Activated T-helper 17 cell treated with anti-CD3 and anti-CD28 coated beads, Interleukin-2, amount 50 U/mL, for 72 hours (primary cell): ENCODE results near the gene FGF12. TPM values are rescaled to one million over a fixed set of nuclear protein-coding genes. Genes with fewer than 3 reads are reported as not detected.

Experiments used
- ATAC-seq: fragments of 150-1000 bp; cut with Tn5 transposase; replicated peaks from 2 replicates; pipeline ENCODE4 v1.10.0; 2021; ENCODE audit warnings: mild to moderate bottlenecking, moderate library complexity
- H3K27ac Mint-ChIP-seq: one replicate; pipeline ENCODE4 v1.8.0; 2022; ENCODE audit warnings: mixed read lengths
- H3K27me3 Mint-ChIP-seq: one replicate; pipeline ENCODE4 v1.8.0; 2022; ENCODE audit warnings: mixed read lengths
- H3K36me3 Mint-ChIP-seq: one replicate; pipeline ENCODE4 v1.8.0; 2022; ENCODE audit warnings: low read depth, mild to moderate bottlenecking, mixed read lengths
- H3K4me1 Mint-ChIP-seq: one replicate; pipeline ENCODE4 v1.8.0; 2022; ENCODE audit warnings: mixed read lengths
- H3K4me3 Mint-ChIP-seq: one replicate; pipeline ENCODE4 v1.8.0; 2022; ENCODE audit warnings: mild to moderate bottlenecking, mixed read lengths
- H3K9me3 Mint-ChIP-seq: one replicate; pipeline ENCODE4 v1.8.0; 2022; ENCODE audit warnings: mixed read lengths
- total RNA-seq, 2 donors: library from RNA; stranded (reverse); gene quantifications; one replicate each; pipeline ENCODE4 v1.2.3, GENCODE V29; 2022

The FGF12 gene
- total RNA-seq, 2 donors from 2014 or later: 0.37 TPM; not detected in 1

- peaks cover 35% of the 10 kb centered on the region for H3K27me3 Mint-ChIP-seq
- no peak overlapping the region for H3K4me3 Mint-ChIP-seq
- no peaks in the 10 kb centered on the region for H3K9me3 Mint-ChIP-seq
- H3K27ac Mint-ChIP-seq: no peak overlapping the region
- ATAC-seq: peak; percentile 64
- H3K36me3 Mint-ChIP-seq: no peaks in the 10 kb centered on the region
- H3K4me1 Mint-ChIP-seq: peaks cover 4% of the 10 kb centered on the region
Observed at GRCh38 chr3:192467230-192468140, 259.9 kb downstream of the FGF12 start.

- H3K27me3 Mint-ChIP-seq: peaks cover 47% of the 10 kb centered on the region
Observed at GRCh38 chr3:192449036-192449435, 278.3 kb downstream of the FGF12 start.

GRCh38 chr3:192445770-192446644 is 281.3 kb downstream of the FGF12 start:
- Mint-ChIP-seq H3K9me3 (no peaks in the 10 kb centered on the region), H3K4me3 (no peak overlapping the region), H3K4me1 (no peaks in the 10 kb centered on the region), H3K27ac (no peak overlapping the region), H3K27me3 (peaks cover 38% of the 10 kb centered on the region), H3K36me3 (no peaks in the 10 kb centered on the region)
- ATAC-seq: no peak

More at GRCh38 chr3:192449036-192449435, 278.3 kb downstream of the FGF12 start:
- Mint-ChIP-seq H3K9me3 (no peaks in the 10 kb centered on the region), H3K36me3 (no peaks in the 10 kb centered on the region), H3K4me1 (no peaks in the 10 kb centered on the region), H3K27ac (no peak overlapping the region), H3K4me3 (no peak overlapping the region)
- no peak for ATAC-seq

- H3K4me3 Mint-ChIP-seq: no peak overlapping the region
- ATAC-seq: no peak
- no peaks in the 10 kb centered on the region for H3K9me3 Mint-ChIP-seq
- H3K4me1 Mint-ChIP-seq: no peaks in the 10 kb centered on the region
- H3K27ac Mint-ChIP-seq: no peak overlapping the region
- no peaks in the 10 kb centered on the region for H3K36me3 Mint-ChIP-seq
- peaks cover 39% of the 10 kb centered on the region for H3K27me3 Mint-ChIP-seq
Observed at GRCh38 chr3:192444791-192445106, 282.6 kb downstream of the FGF12 start.

GRCh38 chr3:192444096-192444790 is 283.1 kb downstream of the FGF12 start:
- H3K4me3 Mint-ChIP-seq: no peak overlapping the region
- peak; percentile 49 for ATAC-seq
- no peaks in the 10 kb centered on the region for H3K4me1 Mint-ChIP-seq
- no peak overlapping the region for H3K27ac Mint-ChIP-seq
- H3K9me3 Mint-ChIP-seq: no peaks in the 10 kb centered on the region
- H3K36me3 Mint-ChIP-seq: no peaks in the 10 kb centered on the region
- H3K27me3 Mint-ChIP-seq: peaks cover 39% of the 10 kb centered on the region

- no peak overlapping the region for H3K4me3 Mint-ChIP-seq
- H3K27me3 Mint-ChIP-seq: peaks cover 27% of the 10 kb centered on the region
- ATAC-seq: no peak
- no peaks in the 10 kb centered on the region for H3K36me3 Mint-ChIP-seq
- no peaks in the 10 kb centered on the region for H3K9me3 Mint-ChIP-seq
- H3K27ac Mint-ChIP-seq: no peak overlapping the region
- no peaks in the 10 kb centered on the region for H3K4me1 Mint-ChIP-seq
Observed at GRCh38 chr3:192435241-192435640, 292.1 kb downstream of the FGF12 start.

GRCh38 chr3:192434186-192434585 is 293.2 kb downstream of the FGF12 start:
- Mint-ChIP-seq H3K4me3 (no peak overlapping the region), H3K36me3 (no peaks in the 10 kb centered on the region), H3K27ac (no peak overlapping the region), H3K4me1 (no peaks in the 10 kb centered on the region), H3K27me3 (peaks cover 20% of the 10 kb centered on the region), H3K9me3 (no peaks in the 10 kb centered on the region)
- ATAC-seq: no peak

- H3K4me3 Mint-ChIP-seq: no peak overlapping the region
- H3K27me3 Mint-ChIP-seq: peaks cover 20% of the 10 kb centered on the region
- H3K36me3 Mint-ChIP-seq: no peaks in the 10 kb centered on the region
- no peak overlapping the region for H3K27ac Mint-ChIP-seq
- no peaks in the 10 kb centered on the region for H3K9me3 Mint-ChIP-seq
- no peaks in the 10 kb centered on the region for H3K4me1 Mint-ChIP-seq
- ATAC-seq: no peak
Observed at GRCh38 chr3:192433704-192434103, 293.6 kb downstream of the FGF12 start.

GRCh38 chr3:192422997-192423342 is 304.4 kb downstream of the FGF12 start:
- H3K9me3 Mint-ChIP-seq: no peaks in the 10 kb centered on the region
- no peak overlapping the region for H3K4me3 Mint-ChIP-seq
- no peaks in the 10 kb centered on the region for H3K36me3 Mint-ChIP-seq
- peaks cover under 1% of the 10 kb centered on the region for H3K27me3 Mint-ChIP-seq
- no peak for ATAC-seq
- no peak overlapping the region for H3K27ac Mint-ChIP-seq
- H3K4me1 Mint-ChIP-seq: no peaks in the 10 kb centered on the region

GRCh38 chr3:192422321-192422996 is 304.9 kb downstream of the FGF12 start:
- no peak overlapping the region for H3K4me3 Mint-ChIP-seq
- H3K27ac Mint-ChIP-seq: no peak overlapping the region
- no peaks in the 10 kb centered on the region for H3K9me3 Mint-ChIP-seq
- no peaks in the 10 kb centered on the region for H3K4me1 Mint-ChIP-seq
- no peaks in the 10 kb centered on the region for H3K27me3 Mint-ChIP-seq
- no peak for ATAC-seq
- no peaks in the 10 kb centered on the region for H3K36me3 Mint-ChIP-seq

GRCh38 chr3:192419312-192419711 is 308.0 kb downstream of the FGF12 start:
- no peak overlapping the region for H3K4me3 Mint-ChIP-seq
- no peak for ATAC-seq
- peaks cover 4% of the 10 kb centered on the region for H3K27me3 Mint-ChIP-seq
- no peaks in the 10 kb centered on the region for H3K36me3 Mint-ChIP-seq
- H3K27ac Mint-ChIP-seq: no peak overlapping the region
- H3K4me1 Mint-ChIP-seq: no peaks in the 10 kb centered on the region
- H3K9me3 Mint-ChIP-seq: no peaks in the 10 kb centered on the region

- no peak overlapping the region for H3K27ac Mint-ChIP-seq
- no peaks in the 10 kb centered on the region for H3K36me3 Mint-ChIP-seq
- H3K4me1 Mint-ChIP-seq: no peaks in the 10 kb centered on the region
- H3K9me3 Mint-ChIP-seq: no peaks in the 10 kb centered on the region
- no peak for ATAC-seq
- H3K27me3 Mint-ChIP-seq: peaks cover 11% of the 10 kb centered on the region
- H3K4me3 Mint-ChIP-seq: no peak overlapping the region
Observed at GRCh38 chr3:192417559-192418055, 309.7 kb downstream of the FGF12 start.

- Mint-ChIP-seq H3K27me3 (peaks cover 17% of the 10 kb centered on the region), H3K4me3 (no peak overlapping the region), H3K27ac (no peak overlapping the region), H3K9me3 (no peaks in the 10 kb centered on the region), H3K4me1 (no peaks in the 10 kb centered on the region), H3K36me3 (no peaks in the 10 kb centered on the region)
- no peak for ATAC-seq
Observed at GRCh38 chr3:192417017-192417416, 310.3 kb downstream of the FGF12 start.

- ATAC-seq: no peak
- Mint-ChIP-seq H3K4me1 (no peaks in the 10 kb centered on the region), H3K36me3 (no peaks in the 10 kb centered on the region), H3K9me3 (no peaks in the 10 kb centered on the region), H3K27ac (no peak overlapping the region), H3K27me3 (peaks cover 37% of the 10 kb centered on the region), H3K4me3 (no peak overlapping the region)
Observed at GRCh38 chr3:192413461-192413860, 313.9 kb downstream of the FGF12 start.
